ENCODE measurements around the gene LRIG1. TPM values are rescaled to one million over a fixed set of nuclear protein-coding genes. Genes with fewer than 3 reads are reported as not detected.

The LRIG1 gene
- total RNA-seq, 1 experiment from 2014 or later = 5.3 TPM

DNA sequence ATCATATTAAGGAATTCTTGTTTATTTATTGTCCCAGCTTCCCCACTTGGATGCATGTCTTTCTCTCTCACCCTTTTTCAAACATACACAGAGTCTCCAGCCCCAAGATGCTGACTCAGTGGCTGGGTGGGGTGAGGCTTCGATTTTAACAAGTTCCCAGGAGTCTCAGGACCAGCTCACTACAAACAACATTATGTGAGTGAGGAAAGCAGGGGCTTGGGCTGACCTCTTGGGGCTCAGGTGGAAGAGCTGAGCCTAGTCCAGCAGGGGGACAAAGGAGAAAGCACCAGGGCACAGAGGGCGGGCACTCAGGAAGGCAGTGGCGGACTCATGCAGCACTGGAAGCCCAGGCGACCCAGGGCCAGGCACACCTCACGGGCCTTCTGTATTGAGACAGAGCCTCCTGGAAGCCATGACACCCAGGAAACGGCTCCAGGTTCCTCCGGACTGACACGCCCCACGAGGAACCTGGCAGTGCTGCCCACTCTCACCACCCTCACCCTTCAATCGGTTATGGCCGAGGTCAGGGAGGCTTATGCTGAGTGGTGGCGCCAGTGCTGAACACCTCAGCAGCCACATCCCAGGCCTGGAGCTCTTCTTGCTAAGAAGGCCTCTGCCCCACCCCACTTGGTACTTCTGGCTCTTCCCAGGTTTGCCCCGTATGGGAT, 97.4 kb downstream of the LRIG1 start:
- H3K27me3 ChIP-seq (ENCODE audit: control insufficient read depth, insufficient read depth, low read length) = no peaks in the 10 kb centered on the region
- no peak for ATAC-seq
- H3K9me3 ChIP-seq (ENCODE audit: control insufficient read depth, insufficient read depth, low read depth, low read length) = no peaks in the 10 kb centered on the region
- no peak overlapping the region for H3K27ac ChIP-seq (ENCODE audit: low read length)
- in situ Hi-C loops (cut with HindIII; ENCODE audit: low pct_unique_long_range_greater_than_20kb, low sequenced_read_pairs) = no loop called here
- H3K4me1 ChIP-seq (ENCODE audit: control insufficient read depth, insufficient read depth, low read length) = no peaks in the 10 kb centered on the region
- TF ChIP-seq POLR2AphosphoS5 (IDR thresholded peaks at IDR 0.05; ENCODE audit: low read depth, low read length) (no peak), TCF7L2 (IDR thresholded peaks at IDR 0.05; ENCODE audit: low read depth, low read length) (no peak), SIN3A (IDR thresholded peaks at IDR 0.05; ENCODE audit: borderline replicate concordance, insufficient read depth, low read depth, low read length) (no peak)
- TF ChIP-seq, protein P1, sequence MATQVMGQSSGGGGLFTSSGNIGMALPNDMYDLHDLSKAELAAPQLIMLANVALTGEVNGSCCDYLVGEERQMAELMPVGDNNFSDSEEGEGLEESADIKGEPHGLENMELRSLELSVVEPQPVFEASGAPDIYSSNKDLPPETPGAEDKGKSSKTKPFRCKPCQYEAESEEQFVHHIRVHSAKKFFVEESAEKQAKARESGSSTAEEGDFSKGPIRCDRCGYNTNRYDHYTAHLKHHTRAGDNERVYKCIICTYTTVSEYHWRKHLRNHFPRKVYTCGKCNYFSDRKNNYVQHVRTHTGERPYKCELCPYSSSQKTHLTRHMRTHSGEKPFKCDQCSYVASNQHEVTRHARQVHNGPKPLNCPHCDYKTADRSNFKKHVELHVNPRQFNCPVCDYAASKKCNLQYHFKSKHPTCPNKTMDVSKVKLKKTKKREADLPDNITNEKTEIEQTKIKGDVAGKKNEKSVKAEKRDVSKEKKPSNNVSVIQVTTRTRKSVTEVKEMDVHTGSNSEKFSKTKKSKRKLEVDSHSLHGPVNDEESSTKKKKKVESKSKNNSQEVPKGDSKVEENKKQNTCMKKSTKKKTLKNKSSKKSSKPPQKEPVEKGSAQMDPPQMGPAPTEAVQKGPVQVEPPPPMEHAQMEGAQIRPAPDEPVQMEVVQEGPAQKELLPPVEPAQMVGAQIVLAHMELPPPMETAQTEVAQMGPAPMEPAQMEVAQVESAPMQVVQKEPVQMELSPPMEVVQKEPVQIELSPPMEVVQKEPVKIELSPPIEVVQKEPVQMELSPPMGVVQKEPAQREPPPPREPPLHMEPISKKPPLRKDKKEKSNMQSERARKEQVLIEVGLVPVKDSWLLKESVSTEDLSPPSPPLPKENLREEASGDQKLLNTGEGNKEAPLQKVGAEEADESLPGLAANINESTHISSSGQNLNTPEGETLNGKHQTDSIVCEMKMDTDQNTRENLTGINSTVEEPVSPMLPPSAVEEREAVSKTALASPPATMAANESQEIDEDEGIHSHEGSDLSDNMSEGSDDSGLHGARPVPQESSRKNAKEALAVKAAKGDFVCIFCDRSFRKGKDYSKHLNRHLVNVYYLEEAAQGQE (IDR thresholded peaks at IDR 0.05; ENCODE audit: insufficient read depth in 1 of 2, low read depth in 2 of 2, low read length in 1 of 2) = no peak
- TF ChIP-seq, protein P2, sequence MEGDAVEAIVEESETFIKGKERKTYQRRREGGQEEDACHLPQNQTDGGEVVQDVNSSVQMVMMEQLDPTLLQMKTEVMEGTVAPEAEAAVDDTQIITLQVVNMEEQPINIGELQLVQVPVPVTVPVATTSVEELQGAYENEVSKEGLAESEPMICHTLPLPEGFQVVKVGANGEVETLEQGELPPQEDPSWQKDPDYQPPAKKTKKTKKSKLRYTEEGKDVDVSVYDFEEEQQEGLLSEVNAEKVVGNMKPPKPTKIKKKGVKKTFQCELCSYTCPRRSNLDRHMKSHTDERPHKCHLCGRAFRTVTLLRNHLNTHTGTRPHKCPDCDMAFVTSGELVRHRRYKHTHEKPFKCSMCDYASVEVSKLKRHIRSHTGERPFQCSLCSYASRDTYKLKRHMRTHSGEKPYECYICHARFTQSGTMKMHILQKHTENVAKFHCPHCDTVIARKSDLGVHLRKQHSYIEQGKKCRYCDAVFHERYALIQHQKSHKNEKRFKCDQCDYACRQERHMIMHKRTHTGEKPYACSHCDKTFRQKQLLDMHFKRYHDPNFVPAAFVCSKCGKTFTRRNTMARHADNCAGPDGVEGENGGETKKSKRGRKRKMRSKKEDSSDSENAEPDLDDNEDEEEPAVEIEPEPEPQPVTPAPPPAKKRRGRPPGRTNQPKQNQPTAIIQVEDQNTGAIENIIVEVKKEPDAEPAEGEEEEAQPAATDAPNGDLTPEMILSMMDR (IDR thresholded peaks at IDR 0.05) = no peak
- intact Hi-C loops (cut with micrococcal nuclease; ENCODE audit: unreplicated experiment) = no loop called here
- H3K36me3 ChIP-seq (ENCODE audit: control insufficient read depth, insufficient read depth, low read length) = no peaks in the 10 kb centered on the region
- BruUV-seq (replicated peaks) = no TSS peak
- no peak overlapping the region for H3K4me3 ChIP-seq (ENCODE audit: low read depth in 2 of 2, low read length in 2 of 2)
- no peak for DNase-seq (ENCODE audit: low read depth, low spot score)
- ChIA-PET POLR2A (no interaction called here), CTCF (interaction anchor here (0.7 kb wide), 1 partner anchor 413 kb away, joined by 3 read pairs; no protein-coding TSS in a partner anchor)

DNA sequence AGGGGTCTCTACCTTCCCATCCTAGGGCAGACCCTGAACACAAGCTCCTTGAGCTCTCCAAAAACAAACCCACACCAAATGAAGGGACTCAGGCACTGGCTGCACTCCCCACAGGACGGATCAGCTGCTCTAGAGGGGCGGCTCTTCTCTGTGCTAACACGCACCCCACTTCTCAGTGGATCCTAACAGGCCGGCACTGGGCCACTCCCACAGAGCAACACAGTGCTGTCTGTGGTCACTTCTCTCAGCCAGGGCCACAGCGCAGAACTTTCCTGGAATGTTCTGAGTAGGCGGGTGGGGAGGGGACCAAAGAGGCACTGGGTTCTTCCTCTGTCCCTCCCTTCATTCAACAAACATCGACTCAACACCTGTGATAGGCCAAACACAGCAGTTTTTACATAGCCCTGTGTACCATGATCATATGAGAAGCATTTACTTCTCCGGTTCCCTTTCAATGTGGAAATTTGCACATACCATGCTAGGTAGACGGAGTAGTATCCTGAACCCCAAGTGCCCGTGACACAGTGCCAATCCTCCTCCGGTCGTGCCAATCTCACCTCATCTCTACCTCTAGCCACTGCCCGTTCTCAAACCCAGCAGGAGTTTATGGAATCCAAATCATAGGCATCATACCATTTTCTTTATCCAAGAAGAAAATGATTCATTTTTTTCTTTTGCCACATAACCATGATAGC, 98.1 kb downstream of the LRIG1 start:
- ChIA-PET POLR2A (no interaction called here), CTCF (no interaction called here)
- Histone ChIP-seq H3K9me3 (ENCODE audit: control insufficient read depth, insufficient read depth, low read depth, low read length) (no peaks in the 10 kb centered on the region), H3K4me3 (ENCODE audit: low read depth in 2 of 2, low read length in 2 of 2) (no peak overlapping the region), H3K27me3 (ENCODE audit: control insufficient read depth, insufficient read depth, low read length) (no peaks in the 10 kb centered on the region), H3K4me1 (ENCODE audit: control insufficient read depth, insufficient read depth, low read length) (no peaks in the 10 kb centered on the region), H3K27ac (ENCODE audit: low read length) (no peak overlapping the region), H3K36me3 (ENCODE audit: control insufficient read depth, insufficient read depth, low read length) (no peaks in the 10 kb centered on the region)
- no TSS peak for BruUV-seq (replicated peaks)
- in situ Hi-C loops (cut with HindIII; ENCODE audit: low pct_unique_long_range_greater_than_20kb, low sequenced_read_pairs) (no loop called here), intact Hi-C loops (cut with micrococcal nuclease; ENCODE audit: unreplicated experiment) (no loop called here)
- DNase-seq (ENCODE audit: low read depth, low spot score) = no peak
- ATAC-seq = no peak
- no peak for TF ChIP-seq TCF7L2 (IDR thresholded peaks at IDR 0.05; ENCODE audit: low read depth, low read length)
- TF ChIP-seq, protein P2 (IDR thresholded peaks at IDR 0.05) = no peak
- TF ChIP-seq, protein P1 (IDR thresholded peaks at IDR 0.05; ENCODE audit: insufficient read depth in 1 of 2, low read depth in 2 of 2, low read length in 1 of 2) = no peak
- TF ChIP-seq SIN3A (IDR thresholded peaks at IDR 0.05; ENCODE audit: borderline replicate concordance, insufficient read depth, low read depth, low read length) = no peak
- TF ChIP-seq POLR2AphosphoS5 (IDR thresholded peaks at IDR 0.05; ENCODE audit: low read depth, low read length) = no peak

Measured in Panc1 (cell line).